ENCODE measurements around the gene LPCAT3. TPM values are rescaled to one million over a fixed set of nuclear protein-coding genes. Genes with fewer than 3 reads are reported as not detected.

LPCAT3 gene
- total and polyA plus RNA-seq, 3 experiments from 2014 or later = 20.4 to 25.5 (median 22.1) TPM

DNA sequence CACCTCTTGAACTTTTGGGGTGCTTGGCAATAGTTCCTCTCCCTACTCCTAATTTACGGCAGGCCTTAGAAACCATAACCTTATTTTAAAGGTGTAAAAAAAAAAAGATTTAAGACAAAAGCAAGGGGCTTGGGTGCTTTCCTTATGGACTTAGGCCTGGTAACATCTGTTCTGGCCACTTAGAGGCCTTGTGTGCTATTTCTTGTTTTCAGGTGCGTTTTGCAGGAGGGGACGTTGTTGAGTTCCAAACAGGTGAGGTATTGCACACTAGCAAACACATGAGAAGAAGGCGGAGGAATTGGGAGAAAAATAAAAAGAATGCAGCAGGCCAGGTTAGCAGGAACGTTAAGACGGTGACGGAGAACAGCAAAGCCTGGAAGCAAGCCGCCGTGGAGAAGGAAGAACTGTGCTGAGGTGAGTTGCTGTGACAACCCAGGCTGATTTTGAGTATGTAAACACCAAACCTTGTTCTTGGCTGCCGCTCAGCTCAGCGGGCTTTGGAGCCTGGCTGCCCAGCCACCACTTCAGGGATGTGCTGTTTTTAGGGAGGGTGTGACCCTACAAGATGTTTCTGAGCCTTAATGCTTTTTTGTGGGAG, 30.2 kb downstream of the LPCAT3 start:
- Mint-ChIP-seq H3K27ac (no peak overlapping the region), H3K36me3 (peaks cover 0 to 43% (median 5%) of the 10 kb centered on the region in 3 donors), H3K4me3 (no peak overlapping the region), H3K9me3 (no peaks in the 10 kb centered on the region), H3K27me3 (no peaks in the 10 kb centered on the region), H3K4me1 (no peaks in the 10 kb centered on the region)
- no peaks in the 10 kb centered on the region for H3K4me1 ChIP-seq (ENCODE audit: insufficient read depth, low read length)
- no peak overlapping the region for H3K4me3 ChIP-seq (ENCODE audit: low read length)
- POLR2A ChIA-PET = no interaction called here
- H3K9me3 ChIP-seq (ENCODE audit: low read length) = no peaks in the 10 kb centered on the region
- H3K27me3 ChIP-seq (ENCODE audit: insufficient read depth, low read length, poor library complexity, severe bottlenecking) = no peaks in the 10 kb centered on the region
- CTCF ChIA-PET = no interaction called here
- peaks cover 14% of the 10 kb centered on the region for H3K36me3 ChIP-seq (ENCODE audit: insufficient read depth, low read length)
- no peak overlapping the region for H3K27ac ChIP-seq (ENCODE audit: low read depth, low read length)
- DNase-seq = no peak

DNA sequence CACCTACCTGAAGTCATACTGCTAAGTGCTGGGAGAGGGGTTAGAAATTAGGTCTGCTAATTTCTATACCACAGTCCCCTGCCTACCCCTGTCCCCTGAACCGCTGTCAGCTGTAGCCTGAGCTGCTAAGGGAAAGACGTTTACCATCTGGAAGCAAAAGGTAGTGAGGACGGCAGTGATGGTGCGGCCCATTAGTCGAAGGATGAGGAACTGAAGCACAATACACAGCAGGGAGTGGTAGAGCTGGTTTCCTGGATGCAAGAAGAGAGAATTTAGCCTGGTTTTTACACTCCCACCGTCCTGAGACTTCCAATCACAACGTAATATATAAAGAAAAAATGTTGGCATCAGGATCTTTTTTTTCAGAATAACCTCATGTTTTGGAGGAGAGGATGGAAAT, 35.7 kb downstream of the LPCAT3 start:
- Histone ChIP-seq H3K4me3 (ENCODE audit: low read length) (no peak overlapping the region), H3K4me1 (ENCODE audit: insufficient read depth, low read length) (no peaks in the 10 kb centered on the region), H3K36me3 (ENCODE audit: insufficient read depth, low read length) (peaks cover 43% of the 10 kb centered on the region), H3K27ac (ENCODE audit: low read depth, low read length) (no peak overlapping the region), H3K27me3 (ENCODE audit: insufficient read depth, low read length, poor library complexity, severe bottlenecking) (no peaks in the 10 kb centered on the region), H3K9me3 (ENCODE audit: low read length) (no peaks in the 10 kb centered on the region)
- Mint-ChIP-seq H3K4me3 (no peak overlapping the region), H3K27ac (no peak overlapping the region), H3K9me3 (no peaks in the 10 kb centered on the region), H3K27me3 (no peaks in the 10 kb centered on the region), H3K36me3 (peaks cover 0 to 63% (median 7%) of the 10 kb centered on the region in 3 donors), H3K4me1 (no peaks in the 10 kb centered on the region)
- ChIA-PET POLR2A (no interaction called here), CTCF (interaction anchor here (1.4 kb wide), 1 partner anchor 45 kb away, joined by 5 read pairs; no protein-coding TSS in a partner anchor)
- DNase-seq = no peak

DNA sequence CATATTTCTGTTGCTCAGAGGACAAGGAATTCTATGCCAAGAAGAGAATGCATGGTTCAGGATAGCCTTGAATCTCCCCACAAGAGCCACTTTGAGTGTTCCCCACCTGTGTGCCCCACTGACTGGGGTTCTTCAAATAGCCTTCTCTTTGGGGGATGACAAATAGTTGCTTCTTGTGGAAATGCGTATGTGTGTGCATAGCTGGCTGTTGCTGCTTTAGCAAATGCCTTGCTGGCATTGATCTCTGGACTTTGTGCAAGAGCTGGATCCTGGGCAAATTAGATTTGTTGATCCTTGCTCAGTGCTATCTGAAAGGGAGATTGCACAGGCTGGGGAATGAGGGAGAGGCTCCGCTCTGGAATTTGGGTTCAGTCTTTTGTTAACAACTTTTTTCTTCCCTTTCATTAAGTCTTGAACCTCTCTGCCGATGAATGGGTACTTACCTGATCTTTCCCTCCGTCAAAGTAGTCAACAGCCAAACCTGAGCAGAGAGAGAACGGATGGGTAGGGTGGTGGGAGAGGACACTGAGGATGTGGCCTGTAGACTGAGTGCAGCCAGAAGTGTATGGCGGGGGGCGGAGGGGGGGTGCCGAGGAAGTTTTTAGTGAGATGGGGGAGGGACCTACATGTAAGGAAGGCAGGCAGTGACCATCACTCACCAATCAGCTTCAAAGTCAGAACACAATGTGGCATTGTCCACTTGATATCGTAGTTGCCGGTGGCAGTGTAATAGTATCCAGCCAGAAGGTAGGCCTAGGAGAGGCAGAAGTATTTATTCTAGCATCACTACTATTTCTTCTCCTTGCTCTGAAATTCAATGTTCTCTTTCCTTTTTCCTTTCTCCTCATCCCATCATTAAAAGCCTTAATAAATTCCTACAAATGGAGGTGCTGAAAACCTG, 36.9 kb downstream of the LPCAT3 start:
- Mint-ChIP-seq H3K27me3 (no peaks in the 10 kb centered on the region), H3K4me3 (no peak overlapping the region), H3K9me3 (no peaks in the 10 kb centered on the region), H3K27ac (peak overlapping the region in 3 of 8 donors; percentile 18 to 61 (median 35)), H3K36me3 (peaks cover 0 to 70% (median 11%) of the 10 kb centered on the region in 3 donors), H3K4me1 (no peaks in the 10 kb centered on the region)
- POLR2A ChIA-PET = interaction anchor here (0.5 to 0.6 kb wide), 2 partner anchors 19 to 31 kb away, joined by 3 to 6 read pairs; no protein-coding TSS in a partner anchor
- Histone ChIP-seq H3K4me1 (ENCODE audit: insufficient read depth, low read length) (no peaks in the 10 kb centered on the region), H3K9me3 (ENCODE audit: low read length) (no peaks in the 10 kb centered on the region), H3K27ac (ENCODE audit: low read depth, low read length) (no peak overlapping the region), H3K36me3 (ENCODE audit: insufficient read depth, low read length) (peaks cover 54% of the 10 kb centered on the region), H3K4me3 (ENCODE audit: low read length) (no peak overlapping the region), H3K27me3 (ENCODE audit: insufficient read depth, low read length, poor library complexity, severe bottlenecking) (no peaks in the 10 kb centered on the region)
- CTCF ChIA-PET = no interaction called here
- no peak for DNase-seq

DNA sequence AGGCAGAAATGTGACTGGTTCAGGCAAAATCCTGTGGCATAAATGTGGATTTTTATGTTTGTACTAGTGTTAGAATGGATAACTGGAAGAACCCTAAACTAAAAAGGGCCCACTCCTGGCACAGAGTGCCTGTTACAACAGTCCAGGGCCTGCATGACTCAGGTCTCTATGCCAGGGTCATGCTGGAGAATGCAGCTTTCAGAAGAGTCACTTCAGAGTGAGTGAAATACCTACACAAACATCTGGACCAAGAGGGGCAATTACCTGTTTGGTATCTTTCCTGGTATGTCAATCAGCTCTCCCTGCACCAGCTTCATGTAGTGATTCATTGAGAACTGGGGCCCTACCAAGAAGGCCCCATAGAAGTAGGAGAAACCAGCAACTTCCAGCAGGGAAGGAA, 37.5 kb downstream of the LPCAT3 start:
- CTCF ChIA-PET = no interaction called here

DNA sequence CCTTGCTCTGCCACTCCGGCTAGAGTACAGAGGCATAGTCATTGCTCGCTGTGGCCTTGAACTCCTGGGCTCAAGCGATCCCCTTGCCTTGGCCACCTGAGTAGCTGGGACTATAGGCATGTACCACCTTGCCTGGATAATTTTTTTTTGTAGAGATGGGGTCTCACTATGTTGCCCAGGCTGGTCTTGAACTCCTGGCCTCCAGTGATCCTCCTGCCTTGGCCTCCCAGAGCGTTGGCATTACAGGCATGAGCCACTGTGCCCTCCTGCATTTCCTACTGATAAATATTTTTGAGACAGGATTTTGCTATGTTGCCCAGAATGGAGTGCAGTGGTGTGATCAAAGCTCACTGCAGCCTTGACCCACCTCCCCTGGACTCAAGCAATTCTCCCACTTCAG, 38.2 kb downstream of the LPCAT3 start:
- Mint-ChIP-seq H3K27ac (peak overlapping the region in 5 of 8 donors; percentile 11 to 54 (median 43)), H3K4me3 (no peak overlapping the region), H3K27me3 (no peaks in the 10 kb centered on the region), H3K36me3 (peaks cover 0 to 80% (median 13%) of the 10 kb centered on the region in 3 donors), H3K9me3 (no peaks in the 10 kb centered on the region), H3K4me1 (no peaks in the 10 kb centered on the region)
- POLR2A ChIA-PET = no interaction called here
- CTCF ChIA-PET = no interaction called here
- Histone ChIP-seq H3K36me3 (ENCODE audit: insufficient read depth, low read length) (peaks cover 65% of the 10 kb centered on the region), H3K9me3 (ENCODE audit: low read length) (no peaks in the 10 kb centered on the region), H3K27ac (ENCODE audit: low read depth, low read length) (no peak overlapping the region), H3K4me1 (ENCODE audit: insufficient read depth, low read length) (no peaks in the 10 kb centered on the region), H3K4me3 (ENCODE audit: low read length) (no peak overlapping the region), H3K27me3 (ENCODE audit: insufficient read depth, low read length, poor library complexity, severe bottlenecking) (no peaks in the 10 kb centered on the region)
- no peak for DNase-seq

More for the DNA sequence above, 37.5 kb downstream of the LPCAT3 start:
- Histone ChIP-seq H3K9me3 (ENCODE audit: low read length) (no peaks in the 10 kb centered on the region), H3K27ac (ENCODE audit: low read depth, low read length) (no peak overlapping the region), H3K27me3 (ENCODE audit: insufficient read depth, low read length, poor library complexity, severe bottlenecking) (no peaks in the 10 kb centered on the region), H3K4me1 (ENCODE audit: insufficient read depth, low read length) (no peaks in the 10 kb centered on the region), H3K4me3 (ENCODE audit: low read length) (no peak overlapping the region), H3K36me3 (ENCODE audit: insufficient read depth, low read length) (peaks cover 59% of the 10 kb centered on the region)
- POLR2A ChIA-PET = interaction anchor here (0.5 kb wide), 1 partner anchor 32 kb away, joined by 3 read pairs; no protein-coding TSS in a partner anchor
- peaks cover 0 to 73% (median 11%) of the 10 kb centered on the region in 3 donors for H3K36me3 Mint-ChIP-seq
- H3K4me1 Mint-ChIP-seq = no peaks in the 10 kb centered on the region
- no peaks in the 10 kb centered on the region for H3K9me3 Mint-ChIP-seq
- H3K27ac Mint-ChIP-seq = peak overlapping the region in 1 of 8 donors; percentile 36
- no peak for DNase-seq
- H3K4me3 Mint-ChIP-seq = no peak overlapping the region
- no peaks in the 10 kb centered on the region for H3K27me3 Mint-ChIP-seq

DNA sequence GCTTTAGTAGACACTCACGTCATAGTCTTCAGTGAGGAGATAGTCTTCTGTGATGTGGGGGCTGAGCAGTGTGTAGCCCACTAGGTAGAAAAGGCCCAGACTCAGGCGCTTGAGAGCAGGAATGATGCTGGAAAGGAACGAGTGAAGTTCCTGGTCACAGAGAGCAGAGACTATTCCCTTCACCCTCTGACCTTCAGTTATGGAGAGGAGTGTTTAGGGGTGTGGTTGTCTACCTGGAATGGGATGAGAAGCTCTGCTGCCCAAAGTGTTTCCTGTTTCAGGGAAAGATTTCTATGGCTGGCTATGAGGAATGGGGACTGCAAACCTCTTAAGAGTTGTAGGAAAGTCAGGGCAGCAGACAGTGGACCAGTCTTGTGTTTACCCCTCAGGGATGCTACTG, 38.8 kb downstream of the LPCAT3 start:
- no peaks in the 10 kb centered on the region for H3K9me3 ChIP-seq (ENCODE audit: low read length)
- Mint-ChIP-seq H3K9me3 (no peaks in the 10 kb centered on the region), H3K27me3 (no peaks in the 10 kb centered on the region), H3K27ac (peak overlapping the region in 3 of 8 donors; percentile 60 to 86 (median 63)), H3K4me3 (no peak overlapping the region), H3K36me3 (peaks cover 0 to 86% (median 15%) of the 10 kb centered on the region in 3 donors), H3K4me1 (no peaks in the 10 kb centered on the region)
- no peak for DNase-seq
- H3K27me3 ChIP-seq (ENCODE audit: insufficient read depth, low read length, poor library complexity, severe bottlenecking) = no peaks in the 10 kb centered on the region
- CTCF ChIA-PET = no interaction called here
- H3K4me3 ChIP-seq (ENCODE audit: low read length) = no peak overlapping the region
- no peaks in the 10 kb centered on the region for H3K4me1 ChIP-seq (ENCODE audit: insufficient read depth, low read length)
- H3K36me3 ChIP-seq (ENCODE audit: insufficient read depth, low read length) = peaks cover 72% of the 10 kb centered on the region
- POLR2A ChIA-PET = interaction anchor here (0.6 kb wide), 1 partner anchor 21 kb away, joined by 5 read pairs; no protein-coding TSS in a partner anchor
- H3K27ac ChIP-seq (ENCODE audit: low read depth, low read length) = no peak overlapping the region

DNA sequence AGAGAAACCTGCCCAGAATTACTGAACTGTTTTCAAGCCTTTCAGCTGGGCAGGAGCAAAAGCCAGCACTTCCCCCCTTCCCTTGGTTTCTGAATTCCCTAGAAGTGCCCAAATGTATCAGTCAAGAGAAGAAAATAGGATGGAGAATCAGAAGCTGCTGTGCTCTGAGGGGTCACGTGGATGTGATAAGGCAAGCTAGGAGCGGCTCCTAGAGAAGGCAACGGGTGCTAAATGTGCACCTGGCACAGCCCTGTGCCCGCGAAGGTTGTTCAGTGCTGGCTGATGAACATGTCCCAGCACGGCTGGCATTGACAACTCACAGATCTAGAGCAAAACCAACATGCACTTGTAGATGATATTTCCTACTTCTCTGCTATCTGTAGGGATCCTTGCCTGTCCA, 39.3 kb downstream of the LPCAT3 start:
- Histone ChIP-seq H3K4me1 (ENCODE audit: insufficient read depth, low read length) (no peaks in the 10 kb centered on the region), H3K36me3 (ENCODE audit: insufficient read depth, low read length) (peaks cover 76% of the 10 kb centered on the region), H3K27me3 (ENCODE audit: insufficient read depth, low read length, poor library complexity, severe bottlenecking) (no peaks in the 10 kb centered on the region), H3K4me3 (ENCODE audit: low read length) (no peak overlapping the region), H3K27ac (ENCODE audit: low read depth, low read length) (no peak overlapping the region), H3K9me3 (ENCODE audit: low read length) (no peaks in the 10 kb centered on the region)
- H3K4me3 Mint-ChIP-seq = no peak overlapping the region
- CTCF ChIA-PET = no interaction called here
- no peak for DNase-seq
- no peaks in the 10 kb centered on the region for H3K27me3 Mint-ChIP-seq
- H3K9me3 Mint-ChIP-seq = no peaks in the 10 kb centered on the region
- peaks cover 0 to 2% (median 0%) of the 10 kb centered on the region in 3 donors for H3K4me1 Mint-ChIP-seq
- peaks cover 0 to 91% (median 17%) of the 10 kb centered on the region in 3 donors for H3K36me3 Mint-ChIP-seq
- peak overlapping the region in 3 of 8 donors; percentile 60 to 86 (median 63) for H3K27ac Mint-ChIP-seq
- POLR2A ChIA-PET = interaction anchor here (0.6 kb wide), 1 partner anchor 21 kb away, joined by 5 read pairs; no protein-coding TSS in a partner anchor

DNA sequence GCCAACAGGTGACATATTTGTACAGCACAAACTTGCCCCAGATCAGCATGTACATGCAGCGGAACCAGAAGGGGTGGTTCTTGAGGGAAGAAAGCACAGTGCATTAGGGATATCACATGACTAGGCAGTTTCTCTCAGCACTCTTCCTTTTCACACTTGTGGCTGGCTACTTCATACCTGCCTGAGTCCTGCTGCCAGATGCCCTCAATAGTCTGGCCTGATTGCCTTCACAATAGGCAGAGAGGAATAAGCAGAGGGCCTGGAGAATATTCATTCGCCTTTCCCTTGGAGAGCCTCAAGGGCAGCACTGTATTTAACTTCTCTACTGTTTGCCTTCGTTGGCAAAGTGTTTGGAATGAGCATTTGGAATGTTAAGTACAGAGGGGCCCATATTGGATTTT, 39.7 kb downstream of the LPCAT3 start:
- Mint-ChIP-seq H3K36me3 (peaks cover 0 to 92% (median 18%) of the 10 kb centered on the region in 3 donors), H3K4me1 (peaks cover 0 to 6% (median 0%) of the 10 kb centered on the region in 3 donors), H3K9me3 (no peaks in the 10 kb centered on the region), H3K27me3 (no peaks in the 10 kb centered on the region), H3K27ac (peak overlapping the region in 3 of 8 donors; percentile 3 to 50 (median 12)), H3K4me3 (no peak overlapping the region)
- H3K4me1 ChIP-seq (ENCODE audit: insufficient read depth, low read length) = no peaks in the 10 kb centered on the region
- ChIA-PET CTCF (interaction anchor here (1.3 kb wide), 1 partner anchor 130 kb away, joined by 3 read pairs; no protein-coding TSS in a partner anchor), POLR2A (no interaction called here)
- H3K27me3 ChIP-seq (ENCODE audit: insufficient read depth, low read length, poor library complexity, severe bottlenecking) = no peaks in the 10 kb centered on the region
- H3K27ac ChIP-seq (ENCODE audit: low read depth, low read length) = no peak overlapping the region
- DNase-seq = no peak
- peaks cover 79% of the 10 kb centered on the region for H3K36me3 ChIP-seq (ENCODE audit: insufficient read depth, low read length)
- no peaks in the 10 kb centered on the region for H3K9me3 ChIP-seq (ENCODE audit: low read length)
- no peak overlapping the region for H3K4me3 ChIP-seq (ENCODE audit: low read length)
